ENCODE data around the gene GMPPA.

The GMPPA gene

DNA sequence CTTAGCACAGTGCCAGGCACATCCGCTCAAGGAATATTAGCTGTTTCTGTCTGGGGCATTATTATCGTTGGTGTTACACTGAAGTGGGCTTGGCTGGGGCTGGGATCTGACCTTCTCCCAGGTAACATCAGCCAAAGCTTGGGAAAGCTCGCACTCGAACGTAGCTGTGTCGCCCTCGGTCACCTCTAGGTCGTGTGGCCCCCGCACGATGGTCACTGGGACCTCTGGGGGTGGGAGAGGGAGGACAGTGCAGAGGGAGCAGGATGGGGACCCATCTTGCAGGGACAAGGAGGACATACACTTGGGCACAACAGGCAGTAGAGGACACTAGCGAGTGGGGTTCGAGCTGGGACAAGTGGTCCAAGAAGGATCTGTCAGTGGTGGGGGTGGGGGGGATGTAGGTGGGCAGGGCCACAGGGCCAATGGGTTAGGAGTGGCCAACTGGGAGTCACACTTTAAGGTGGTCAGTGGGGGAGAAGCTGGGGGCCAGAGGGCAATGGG, 54.8 kb downstream of the GMPPA start:
- DNase-seq (ENCODE audit: low read depth in 2 of 2, low spot score in 1 of 2), result no peak

DNA sequence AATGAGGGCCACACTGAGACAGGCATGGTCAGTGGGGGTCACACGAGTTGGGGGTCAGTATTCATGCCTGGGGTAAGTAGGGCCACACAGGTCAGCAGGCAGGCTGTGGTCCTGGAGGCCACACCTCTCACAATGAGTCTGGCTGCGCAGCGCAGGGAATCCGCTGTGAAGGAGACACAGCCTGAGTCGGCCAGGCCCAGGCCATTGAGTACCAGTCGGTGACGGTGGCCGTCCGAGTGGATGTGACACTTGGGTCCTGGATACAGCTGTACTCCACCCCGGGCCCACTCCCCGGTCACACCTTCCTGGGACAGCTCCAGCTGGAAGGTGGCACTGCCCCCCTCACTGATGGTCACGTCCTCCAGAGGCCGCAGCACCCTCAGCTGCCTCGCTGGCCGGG, 55.7 kb downstream of the GMPPA start:
- DNase-seq (ENCODE audit: low read depth in 2 of 2, low spot score in 1 of 2), result no peak

DNA sequence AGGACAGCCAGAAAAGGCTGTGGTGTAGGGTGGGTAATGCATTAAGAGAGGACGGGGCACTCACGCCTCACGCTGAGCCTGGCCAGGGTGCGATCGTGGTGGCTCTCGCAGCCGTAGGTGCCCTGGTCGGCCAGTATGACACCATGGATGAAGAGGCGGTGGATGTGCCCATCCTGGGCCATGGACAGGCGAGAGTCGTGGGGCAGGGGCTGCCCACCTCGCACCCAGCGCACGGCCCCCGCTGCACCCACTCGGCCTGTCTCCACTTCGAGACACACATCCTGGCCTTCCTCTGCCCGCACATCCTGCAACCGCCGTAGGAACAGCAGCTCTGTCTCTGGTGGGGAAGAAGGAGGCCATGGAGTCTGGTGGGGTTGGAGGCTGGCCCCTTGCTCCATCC, 57.3 kb downstream of the GMPPA start:
- no peak for DNase-seq (ENCODE audit: low read depth in 2 of 2, low spot score in 1 of 2)

- DNase-seq (ENCODE audit: low read depth in 2 of 2, low spot score in 1 of 2), result no peak
Observed at GRCh38 chr2:219556413-219556812, 57.7 kb downstream of the GMPPA start.

All from stimulated activated CD8-positive, alpha-beta memory T cell treated with anti-CD3 and anti-CD28 coated beads, Interleukin-4, amount 100 ng/mL, for 4 hours (primary cell).